HepG2 (cell line): ENCODE measurements around the gene FAM229B.

Experiments used
- MXI1 ChIP-seq: IDR thresholded peaks from 3 replicates; pipeline ENCODE4 v1.6.1; 2012; ENCODE audit warnings: low read depth, low read length, inconsistent platforms, borderline replicate concordance
- ZNF3 ChIP-seq: IDR thresholded peaks from 2 replicates; pipeline ENCODE4 v1.7.0; 2017; ENCODE audit warnings: inconsistent platforms
- ZNF367 ChIP-seq: sonication (generic); formaldehyde crosslinking; IDR thresholded peaks from 2 replicates; pipeline ENCODE4 v1.4.0; 2020; ENCODE audit warnings: missing genetic modification reagents, borderline replicate concordance
- TF ChIP-seq, protein P1 (sequence below): sonication (generic); formaldehyde crosslinking; IDR thresholded peaks from 2 replicates; pipeline ENCODE4 v1.8.0; 2022; ENCODE audit warnings: missing genetic modification reagents, mild to moderate bottlenecking, borderline replicate concordance

DNA sequence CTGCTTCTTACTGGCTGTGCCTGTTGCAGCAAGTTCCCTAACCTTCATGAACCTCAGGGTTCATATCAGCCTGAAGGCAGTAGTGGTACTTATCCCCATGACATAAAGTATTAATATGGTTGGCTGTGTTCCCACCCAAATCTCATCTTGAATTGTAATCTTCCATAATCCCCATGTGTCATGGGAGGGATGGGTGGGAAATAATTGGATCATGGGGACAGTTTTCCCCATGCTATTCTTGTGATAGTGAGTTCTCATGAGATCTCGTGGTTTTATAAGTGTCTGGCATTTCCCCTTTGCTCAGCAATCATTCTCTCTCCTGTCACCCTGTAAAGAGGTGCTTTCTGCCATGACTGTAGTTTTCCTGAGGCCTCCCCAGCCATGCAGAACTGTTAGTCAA, 61.8 kb downstream of the FAM229B start:
- no peak for TF ChIP-seq ZNF367
- TF ChIP-seq ZNF3 (CRISPR knock-in tag): no peak
- TF ChIP-seq, protein P1, sequence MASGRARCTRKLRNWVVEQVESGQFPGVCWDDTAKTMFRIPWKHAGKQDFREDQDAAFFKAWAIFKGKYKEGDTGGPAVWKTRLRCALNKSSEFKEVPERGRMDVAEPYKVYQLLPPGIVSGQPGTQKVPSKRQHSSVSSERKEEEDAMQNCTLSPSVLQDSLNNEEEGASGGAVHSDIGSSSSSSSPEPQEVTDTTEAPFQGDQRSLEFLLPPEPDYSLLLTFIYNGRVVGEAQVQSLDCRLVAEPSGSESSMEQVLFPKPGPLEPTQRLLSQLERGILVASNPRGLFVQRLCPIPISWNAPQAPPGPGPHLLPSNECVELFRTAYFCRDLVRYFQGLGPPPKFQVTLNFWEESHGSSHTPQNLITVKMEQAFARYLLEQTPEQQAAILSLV (CRISPR knock-in tag): no peak
- TF ChIP-seq MXI1: no peak
